ENCODE results near the gene CORO2A. TPM values are rescaled to one million over a fixed set of nuclear protein-coding genes. Genes with fewer than 3 reads are reported as not detected.
A peak's percentile ranks its signal among the peaks of the same experiment; 100 is the strongest.

Gene CORO2A
- total RNA-seq, 1 donor from 2014 or later, result 17.4 TPM

DNA sequence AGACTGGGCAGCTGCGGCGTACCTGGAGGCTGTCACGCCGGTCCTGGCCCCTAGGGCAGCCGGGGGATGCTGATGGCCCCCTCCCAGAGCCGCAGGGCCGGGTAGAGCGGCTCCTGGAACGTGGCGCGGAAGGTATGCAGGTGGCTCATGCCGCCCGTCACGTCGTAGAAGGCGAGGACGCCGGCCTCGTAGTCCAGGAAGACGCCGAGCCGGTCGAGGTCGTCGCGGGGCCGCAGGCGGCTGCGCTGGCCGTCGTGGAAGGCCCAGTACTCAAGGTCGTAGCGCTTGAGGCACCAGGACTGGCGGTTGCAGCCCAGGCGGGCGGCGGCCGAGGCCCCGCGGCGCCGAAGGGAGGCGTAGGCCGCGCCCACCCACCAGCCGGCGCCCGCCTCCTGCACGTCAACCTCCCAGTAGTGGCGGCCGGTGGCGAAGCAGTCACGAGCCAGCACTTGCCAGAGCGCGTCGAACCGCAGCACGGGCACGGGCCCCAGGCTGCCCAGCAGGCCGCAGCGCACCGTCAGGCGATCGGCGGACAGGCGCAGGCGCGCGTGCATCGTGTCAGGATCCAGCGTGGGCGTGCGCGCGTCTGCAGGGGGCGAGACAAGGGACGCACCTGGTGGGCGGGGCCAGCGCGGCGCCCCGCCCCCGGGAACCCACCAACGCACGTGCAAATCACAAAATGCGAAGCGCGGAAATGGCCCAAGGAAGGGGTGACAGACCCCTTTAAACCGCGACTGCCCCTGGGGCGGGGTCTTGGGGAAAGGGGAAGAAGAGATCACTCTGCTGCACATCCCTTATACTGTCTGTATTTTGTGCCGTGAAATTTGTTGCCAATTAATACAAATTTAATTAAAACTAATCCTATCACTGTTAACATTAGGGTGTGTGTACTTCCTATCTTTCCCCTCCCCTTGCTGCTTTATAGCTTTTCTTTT is 104.8 kb downstream of the CORO2A start:
- H3K27me3 ChIP-seq, result no peaks in the 10 kb centered on the region
- H3K36me3 ChIP-seq, result peaks cover 0 to 15% of the 10 kb centered on the region in 2 donors
- H3K27ac ChIP-seq, result peak overlapping the region; percentile 69
- no peaks in the 10 kb centered on the region for H3K9me3 ChIP-seq
- no peak for DNase-seq (ENCODE audit: extremely low spot score in 2 of 2)
- H3K4me1 ChIP-seq, result peaks cover 9% of the 10 kb centered on the region
- H3K4me3 ChIP-seq, result peak overlapping the region; percentile 39 to 41
- intact Hi-C loops (cut with DNase I), result no loop called here
- TF ChIP-seq POLR2AphosphoS5 (IDR thresholded peaks at IDR 0.05; ENCODE audit: insufficient read depth in 1 of 2, low read depth in 1 of 2), result no peak
- TF ChIP-seq, protein P1, sequence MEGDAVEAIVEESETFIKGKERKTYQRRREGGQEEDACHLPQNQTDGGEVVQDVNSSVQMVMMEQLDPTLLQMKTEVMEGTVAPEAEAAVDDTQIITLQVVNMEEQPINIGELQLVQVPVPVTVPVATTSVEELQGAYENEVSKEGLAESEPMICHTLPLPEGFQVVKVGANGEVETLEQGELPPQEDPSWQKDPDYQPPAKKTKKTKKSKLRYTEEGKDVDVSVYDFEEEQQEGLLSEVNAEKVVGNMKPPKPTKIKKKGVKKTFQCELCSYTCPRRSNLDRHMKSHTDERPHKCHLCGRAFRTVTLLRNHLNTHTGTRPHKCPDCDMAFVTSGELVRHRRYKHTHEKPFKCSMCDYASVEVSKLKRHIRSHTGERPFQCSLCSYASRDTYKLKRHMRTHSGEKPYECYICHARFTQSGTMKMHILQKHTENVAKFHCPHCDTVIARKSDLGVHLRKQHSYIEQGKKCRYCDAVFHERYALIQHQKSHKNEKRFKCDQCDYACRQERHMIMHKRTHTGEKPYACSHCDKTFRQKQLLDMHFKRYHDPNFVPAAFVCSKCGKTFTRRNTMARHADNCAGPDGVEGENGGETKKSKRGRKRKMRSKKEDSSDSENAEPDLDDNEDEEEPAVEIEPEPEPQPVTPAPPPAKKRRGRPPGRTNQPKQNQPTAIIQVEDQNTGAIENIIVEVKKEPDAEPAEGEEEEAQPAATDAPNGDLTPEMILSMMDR (IDR thresholded peaks at IDR 0.05), result no peak
- TF ChIP-seq POLR2A (IDR thresholded peaks at IDR 0.05), result no peak

DNA sequence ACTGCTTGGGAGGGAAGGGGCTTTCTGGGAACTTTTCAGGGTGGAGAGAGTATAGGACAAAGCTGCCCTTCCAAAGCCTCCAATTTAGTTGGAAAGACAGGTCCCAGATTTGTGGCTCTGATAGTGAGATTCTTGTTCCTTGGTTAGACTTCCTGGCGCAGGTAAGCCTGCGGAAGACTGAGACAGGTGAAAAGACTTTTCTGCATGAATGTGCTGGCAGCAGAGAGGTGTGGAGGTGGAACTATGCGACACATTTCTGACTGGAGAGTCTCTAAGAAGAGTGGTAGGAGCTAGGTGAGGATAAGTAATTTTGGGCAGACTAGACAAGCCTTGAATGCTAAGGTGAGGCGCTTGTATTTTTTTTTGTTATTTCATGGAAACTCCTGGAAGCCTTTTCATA is 106.0 kb downstream of the CORO2A start:
- Histone ChIP-seq H3K4me3 (no peak overlapping the region), H3K27ac (no peak overlapping the region), H3K36me3 (peaks cover 0 to 25% of the 10 kb centered on the region in 2 donors), H3K9me3 (no peaks in the 10 kb centered on the region), H3K4me1 (peaks cover 13% of the 10 kb centered on the region), H3K27me3 (no peaks in the 10 kb centered on the region)
- TF ChIP-seq, protein P1 (IDR thresholded peaks at IDR 0.05), result no peak
- TF ChIP-seq POLR2A (IDR thresholded peaks at IDR 0.05), result no peak
- TF ChIP-seq POLR2AphosphoS5 (IDR thresholded peaks at IDR 0.05; ENCODE audit: insufficient read depth in 1 of 2, low read depth in 1 of 2), result no peak
- no peak for DNase-seq (ENCODE audit: extremely low spot score in 2 of 2)
- intact Hi-C loops (cut with DNase I), result no loop called here

DNA sequence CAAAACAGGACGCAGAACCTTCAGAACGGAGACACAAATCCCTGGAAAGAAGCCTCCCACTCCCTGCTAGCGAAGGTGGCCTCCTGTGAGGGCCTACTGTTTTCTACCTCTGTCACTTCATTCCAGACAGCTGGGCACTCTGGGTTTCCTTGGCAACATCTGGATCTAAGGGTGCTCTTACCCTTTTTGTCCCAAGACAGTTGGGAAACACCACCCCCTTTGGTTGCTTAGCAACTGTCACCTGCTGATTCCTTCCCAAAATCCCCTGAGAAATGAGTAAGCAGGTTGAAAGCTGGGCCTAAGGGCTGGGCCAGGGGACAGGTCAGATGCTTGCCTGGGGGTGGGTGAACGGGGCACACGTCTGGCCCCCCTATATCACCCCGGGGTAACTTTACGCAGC is 106.5 kb downstream of the CORO2A start:
- Histone ChIP-seq H3K4me1 (peaks cover 18% of the 10 kb centered on the region), H3K27me3 (no peaks in the 10 kb centered on the region), H3K27ac (no peak overlapping the region), H3K9me3 (no peaks in the 10 kb centered on the region), H3K36me3 (peaks cover 0 to 30% of the 10 kb centered on the region in 2 donors), H3K4me3 (no peak overlapping the region)
- intact Hi-C loops (cut with DNase I), result no loop called here
- TF ChIP-seq POLR2A (IDR thresholded peaks at IDR 0.05) (no peak), POLR2AphosphoS5 (IDR thresholded peaks at IDR 0.05; ENCODE audit: insufficient read depth in 1 of 2, low read depth in 1 of 2) (no peak)
- TF ChIP-seq, protein P1 (IDR thresholded peaks at IDR 0.05), result no peak
- DNase-seq (ENCODE audit: extremely low spot score in 2 of 2), result no peak

DNA sequence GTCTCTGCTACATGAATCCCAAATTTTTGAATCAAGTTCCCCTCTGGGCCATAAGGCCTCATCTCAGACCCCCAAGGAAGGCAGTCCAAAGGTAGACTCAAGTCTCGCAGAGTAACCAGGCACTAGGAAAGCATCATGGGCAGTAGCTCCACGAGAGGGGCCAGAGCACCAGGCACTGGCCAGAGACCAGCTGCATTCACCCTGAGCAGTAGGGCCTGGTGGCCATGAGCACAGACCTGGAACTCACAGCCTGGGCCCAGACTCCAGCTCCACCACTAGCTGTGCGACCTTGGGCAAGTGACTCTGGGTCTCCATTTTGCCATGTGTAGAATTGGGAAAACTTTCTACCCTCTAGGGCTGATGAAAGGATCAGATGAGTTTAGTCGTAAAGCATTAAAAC is 107.4 kb downstream of the CORO2A start:
- no peaks in the 10 kb centered on the region for H3K9me3 ChIP-seq
- peaks cover 21% of the 10 kb centered on the region for H3K4me1 ChIP-seq
- intact Hi-C loops (cut with DNase I), result no loop called here
- H3K4me3 ChIP-seq, result no peak overlapping the region
- no peaks in the 10 kb centered on the region for H3K27me3 ChIP-seq
- TF ChIP-seq POLR2A (IDR thresholded peaks at IDR 0.05) (no peak), POLR2AphosphoS5 (IDR thresholded peaks at IDR 0.05; ENCODE audit: insufficient read depth in 1 of 2, low read depth in 1 of 2) (no peak)
- TF ChIP-seq, protein P1 (IDR thresholded peaks at IDR 0.05), result no peak
- peaks cover 0 to 37% of the 10 kb centered on the region in 2 donors for H3K36me3 ChIP-seq
- no peak overlapping the region for H3K27ac ChIP-seq
- no peak for DNase-seq (ENCODE audit: extremely low spot score in 2 of 2)

DNA sequence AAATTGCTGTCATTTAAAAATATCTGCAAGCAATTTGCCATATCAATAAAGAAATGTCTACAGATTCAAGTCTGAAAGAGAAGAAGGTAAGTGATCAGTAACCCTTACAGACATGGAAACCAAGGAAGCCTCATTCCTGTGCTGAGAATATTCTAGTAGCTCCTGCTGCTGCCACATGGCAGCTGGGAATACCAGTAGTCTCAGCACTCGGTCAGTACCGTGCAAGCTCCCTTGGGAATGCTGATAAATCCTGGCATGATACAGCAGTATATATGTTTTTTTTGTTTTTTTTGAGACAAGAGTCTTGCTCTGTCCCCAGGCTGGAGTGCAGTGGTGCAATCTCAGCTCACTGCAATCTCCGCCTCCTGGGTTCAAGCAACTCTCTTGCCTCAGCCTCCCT is 108.0 kb downstream of the CORO2A start:
- intact Hi-C loops (cut with DNase I), result no loop called here

More for the DNA sequence above, 108.0 kb downstream of the CORO2A start:
- no peak for DNase-seq (ENCODE audit: extremely low spot score in 2 of 2)
- Histone ChIP-seq H3K27me3 (no peaks in the 10 kb centered on the region), H3K4me3 (no peak overlapping the region), H3K27ac (no peak overlapping the region), H3K9me3 (no peaks in the 10 kb centered on the region), H3K36me3 (peaks cover 0 to 40% of the 10 kb centered on the region in 2 donors), H3K4me1 (peaks cover 21% of the 10 kb centered on the region)
- TF ChIP-seq POLR2A (IDR thresholded peaks at IDR 0.05), result no peak
- TF ChIP-seq, protein P1 (IDR thresholded peaks at IDR 0.05), result no peak
- no peak for TF ChIP-seq POLR2AphosphoS5 (IDR thresholded peaks at IDR 0.05; ENCODE audit: insufficient read depth in 1 of 2, low read depth in 1 of 2)

All from vagina (tissue), 2 donors.